ENCODE results near the gene PTPRG.
"Not testable (repeated sequence)": the region's sequence is repeated elsewhere in the genome, so short reads cannot be mapped to it uniquely, and the experiment has no call there.

The PTPRG gene

GRCh38 chr3:61724801-61725200, 163.4 kb downstream of the PTPRG start:
- no peak for DNase-seq (ENCODE audit: low spot score)

GRCh38 chr3:61725851-61726333, 164.5 kb downstream of the PTPRG start:
- DNase-seq (ENCODE audit: low spot score): peak; percentile 10

- DNase-seq (ENCODE audit: low spot score): no peak
Measured at GRCh38 chr3:61727435-61727834, 166.1 kb downstream of the PTPRG start.

GRCh38 chr3:61729038-61729634, 167.8 kb downstream of the PTPRG start:
- no peak for DNase-seq (ENCODE audit: low spot score)

- peak; percentile 6 for DNase-seq (ENCODE audit: low spot score)
Measured at GRCh38 chr3:61730056-61730455, 168.7 kb downstream of the PTPRG start.

GRCh38 chr3:61730577-61731231, 169.3 kb downstream of the PTPRG start:
- DNase-seq (ENCODE audit: low spot score): no peak

- no peak for DNase-seq (ENCODE audit: low spot score)
Measured at GRCh38 chr3:61733000-61733399, 171.6 kb downstream of the PTPRG start.

GRCh38 chr3:61733876-61734275, 172.5 kb downstream of the PTPRG start:
- DNase-seq (ENCODE audit: low spot score): no peak

GRCh38 chr3:61734749-61735686, 173.6 kb downstream of the PTPRG start:
- DNase-seq (ENCODE audit: low spot score): no peak

GRCh38 chr3:61736506-61736905, 175.1 kb downstream of the PTPRG start:
- no peak for DNase-seq (ENCODE audit: low spot score)

GRCh38 chr3:61739640-61740039, 178.3 kb downstream of the PTPRG start:
- DNase-seq (ENCODE audit: low spot score): no peak

GRCh38 chr3:61740494-61740893, 179.1 kb downstream of the PTPRG start:
- DNase-seq (ENCODE audit: low spot score): no peak

- no peak for DNase-seq (ENCODE audit: low spot score)
Measured at GRCh38 chr3:61741551-61741950, 180.2 kb downstream of the PTPRG start.

- DNase-seq (ENCODE audit: low spot score): no peak
Measured at GRCh38 chr3:61742006-61742405, 180.6 kb downstream of the PTPRG start.

GRCh38 chr3:61743067-61743466, 181.7 kb downstream of the PTPRG start:
- no peak for DNase-seq (ENCODE audit: low spot score)

GRCh38 chr3:61743686-61744242, 182.4 kb downstream of the PTPRG start:
- no peak for DNase-seq (ENCODE audit: low spot score)

GRCh38 chr3:61748288-61748687, 186.9 kb downstream of the PTPRG start:
- no peak for DNase-seq (ENCODE audit: low spot score)

GRCh38 chr3:61750766-61751165, 189.4 kb downstream of the PTPRG start:
- DNase-seq (ENCODE audit: low spot score): no peak

GRCh38 chr3:61758839-61759238, 197.5 kb downstream of the PTPRG start:
- DNase-seq (ENCODE audit: low spot score): no peak

- DNase-seq (ENCODE audit: low spot score): not testable (repeated sequence)
Measured at GRCh38 chr3:61760783-61761182, 199.4 kb downstream of the PTPRG start.

GRCh38 chr3:61761694-61762430, 200.5 kb downstream of the PTPRG start:
- DNase-seq (ENCODE audit: low spot score): no peak
